HL-60 (cell line): ENCODE measurements around the gene ADGRG1.

ENCODE experiments used
- POLR2AphosphoS5 ChIP-seq: IDR thresholded peaks from 2 replicates; pipeline ENCODE4 v1.6.1; 2012; ENCODE audit warnings: low read depth
- TF ChIP-seq, protein P1 (sequence below): IDR thresholded peaks from one replicate; pipeline ENCODE4 v1.5.1; 2011; ENCODE audit warnings: low read length, control low read depth, inconsistent platforms; ENCODE audit not compliant: insufficient read depth

DNA sequence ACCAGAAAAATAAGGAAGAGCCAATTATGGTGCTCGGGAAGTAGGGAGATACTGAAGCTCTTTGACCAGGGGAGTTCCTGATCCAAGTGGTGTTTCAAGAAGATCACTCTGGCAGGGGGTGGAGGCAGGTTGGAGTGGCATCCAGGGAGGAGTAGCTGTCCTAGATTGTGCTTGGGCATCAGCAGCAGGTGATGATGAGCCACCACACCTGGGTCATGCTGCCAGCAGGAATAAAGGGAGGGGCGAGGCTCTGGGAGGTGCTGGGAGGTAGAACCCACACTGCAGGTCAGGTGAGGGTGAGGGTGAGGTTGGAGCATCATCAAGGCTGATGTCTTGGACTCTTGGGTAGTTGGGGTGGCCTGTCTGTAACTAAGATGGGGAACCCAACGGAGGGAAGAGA is 35.4 kb upstream of the ADGRG1 start:
- TF ChIP-seq, protein P1, sequence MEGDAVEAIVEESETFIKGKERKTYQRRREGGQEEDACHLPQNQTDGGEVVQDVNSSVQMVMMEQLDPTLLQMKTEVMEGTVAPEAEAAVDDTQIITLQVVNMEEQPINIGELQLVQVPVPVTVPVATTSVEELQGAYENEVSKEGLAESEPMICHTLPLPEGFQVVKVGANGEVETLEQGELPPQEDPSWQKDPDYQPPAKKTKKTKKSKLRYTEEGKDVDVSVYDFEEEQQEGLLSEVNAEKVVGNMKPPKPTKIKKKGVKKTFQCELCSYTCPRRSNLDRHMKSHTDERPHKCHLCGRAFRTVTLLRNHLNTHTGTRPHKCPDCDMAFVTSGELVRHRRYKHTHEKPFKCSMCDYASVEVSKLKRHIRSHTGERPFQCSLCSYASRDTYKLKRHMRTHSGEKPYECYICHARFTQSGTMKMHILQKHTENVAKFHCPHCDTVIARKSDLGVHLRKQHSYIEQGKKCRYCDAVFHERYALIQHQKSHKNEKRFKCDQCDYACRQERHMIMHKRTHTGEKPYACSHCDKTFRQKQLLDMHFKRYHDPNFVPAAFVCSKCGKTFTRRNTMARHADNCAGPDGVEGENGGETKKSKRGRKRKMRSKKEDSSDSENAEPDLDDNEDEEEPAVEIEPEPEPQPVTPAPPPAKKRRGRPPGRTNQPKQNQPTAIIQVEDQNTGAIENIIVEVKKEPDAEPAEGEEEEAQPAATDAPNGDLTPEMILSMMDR: no peak
- TF ChIP-seq POLR2AphosphoS5: no peak
